HG03060 (cell line): ENCODE data around the gene SDSL.

Experiments
- ATAC-seq: cut with Tn5 transposase; IDR thresholded peaks from one replicate; pipeline ENCODE4 v1.9.1; 2021; ENCODE audit warnings: low read depth, moderate number of reproducible peaks; ENCODE audit not compliant: unreplicated experiment

The SDSL gene

GRCh38 chr12:113443030-113443539 lies 20.9 kb downstream of the SDSL start:
- no peak for ATAC-seq

- ATAC-seq, result no peak
Measured at GRCh38 chr12:113445544-113446171, 23.5 kb downstream of the SDSL start.

- ATAC-seq, result no peak
Measured at GRCh38 chr12:113448873-113449272, 26.7 kb downstream of the SDSL start.

GRCh38 chr12:113449299-113449698 lies 27.1 kb downstream of the SDSL start:
- no peak for ATAC-seq

- ATAC-seq, result no peak
Measured at GRCh38 chr12:113449839-113450238, 27.7 kb downstream of the SDSL start.

- ATAC-seq, result no peak
Measured at GRCh38 chr12:113452458-113452857, 30.3 kb downstream of the SDSL start.

- no peak for ATAC-seq
Measured at GRCh38 chr12:113453330-113453729, 31.1 kb downstream of the SDSL start.

GRCh38 chr12:113456199-113456598 lies 34.0 kb downstream of the SDSL start:
- ATAC-seq, result no peak

- ATAC-seq, result no peak
Measured at GRCh38 chr12:113456761-113457160, 34.6 kb downstream of the SDSL start.

GRCh38 chr12:113457185-113457584 lies 35.0 kb downstream of the SDSL start:
- no peak for ATAC-seq

- ATAC-seq, result no peak
Measured at GRCh38 chr12:113457710-113458109, 35.5 kb downstream of the SDSL start.

GRCh38 chr12:113459981-113460380 lies 37.8 kb downstream of the SDSL start:
- ATAC-seq, result no peak

GRCh38 chr12:113461666-113462065 lies 39.5 kb downstream of the SDSL start:
- no peak for ATAC-seq

- ATAC-seq, result no peak
Measured at GRCh38 chr12:113462117-113462774, 40.1 kb downstream of the SDSL start.

- ATAC-seq, result no peak
Measured at GRCh38 chr12:113462998-113463745, 41.0 kb downstream of the SDSL start.

GRCh38 chr12:113463746-113464451 lies 41.7 kb downstream of the SDSL start:
- ATAC-seq, result no peak

- ATAC-seq, result no peak
Measured at GRCh38 chr12:113464452-113464775, 42.2 kb downstream of the SDSL start.

GRCh38 chr12:113464852-113465719 lies 42.9 kb downstream of the SDSL start:
- ATAC-seq, result no peak

GRCh38 chr12:113465808-113466453 lies 43.8 kb downstream of the SDSL start:
- ATAC-seq, result no peak
